ENCODE data around the gene LKAAEAR1.
A peak's percentile ranks its signal among the peaks of the same experiment; 100 is the strongest.

The LKAAEAR1 gene

DNA sequence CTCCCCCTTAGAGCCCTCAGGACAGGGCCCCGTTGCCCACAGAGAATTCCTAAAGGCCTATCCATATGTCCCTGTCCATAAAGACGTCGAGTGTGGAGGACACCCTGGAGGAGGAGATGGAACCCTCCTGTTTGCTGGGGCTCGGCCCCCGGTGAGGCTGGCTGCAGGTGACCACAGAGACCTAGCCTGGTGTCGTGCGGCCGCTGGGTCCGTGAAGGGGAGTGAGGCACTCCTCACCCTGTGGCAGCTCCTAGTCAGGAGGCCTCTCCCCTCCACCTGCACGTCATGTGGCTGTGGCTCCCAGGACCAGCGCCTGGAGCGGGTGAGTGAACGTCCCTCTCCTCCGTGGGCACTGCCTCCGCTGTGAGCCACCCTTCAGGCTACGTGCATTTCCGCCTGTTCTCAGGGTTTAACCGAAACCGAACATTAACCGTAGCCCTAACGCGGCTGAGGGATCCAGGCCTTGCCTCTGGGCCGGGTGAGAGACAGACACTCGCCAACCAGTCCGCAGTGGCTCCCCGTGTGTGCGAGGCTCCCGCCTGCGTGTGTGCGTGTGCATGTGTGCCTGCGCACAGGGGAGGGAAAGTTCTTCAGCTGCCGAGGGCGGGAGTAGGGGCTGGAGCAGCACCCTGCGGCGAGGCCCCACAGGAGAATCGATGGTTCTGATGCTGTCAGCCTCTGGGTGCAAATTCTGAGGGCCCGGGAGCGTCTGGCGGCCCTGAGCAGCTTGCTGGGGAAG is 27.1 kb downstream of the LKAAEAR1 start:
- H3K4me3 ChIP-seq (ENCODE audit: low read length in 2 of 2) = no peak overlapping the region
- H3K27ac ChIP-seq (ENCODE audit: low read depth in 2 of 2, low read length in 2 of 2) = peak overlapping the region; percentile 11 to 23
- H3K9me3 ChIP-seq (ENCODE audit: control insufficient read depth in 2 of 2, low read length in 2 of 2) = no peaks in the 10 kb centered on the region
- H3K27me3 ChIP-seq (ENCODE audit: control insufficient read depth in 2 of 2, insufficient read depth in 2 of 2, low read length in 2 of 2) = peaks cover 8 to 39% of the 10 kb centered on the region in 2 donors
- no peak overlapping the region for H3K9ac ChIP-seq (ENCODE audit: low read depth in 1 of 2, low read length in 2 of 2)
- no peaks in the 10 kb centered on the region for H3K36me3 ChIP-seq (ENCODE audit: control insufficient read depth in 2 of 2, insufficient read depth in 2 of 2, low read length in 2 of 2)
- peaks cover 3 to 6% of the 10 kb centered on the region in 2 donors for H3K4me1 ChIP-seq (ENCODE audit: control insufficient read depth in 2 of 2, insufficient read depth in 2 of 2, low read length in 2 of 2)

DNA sequence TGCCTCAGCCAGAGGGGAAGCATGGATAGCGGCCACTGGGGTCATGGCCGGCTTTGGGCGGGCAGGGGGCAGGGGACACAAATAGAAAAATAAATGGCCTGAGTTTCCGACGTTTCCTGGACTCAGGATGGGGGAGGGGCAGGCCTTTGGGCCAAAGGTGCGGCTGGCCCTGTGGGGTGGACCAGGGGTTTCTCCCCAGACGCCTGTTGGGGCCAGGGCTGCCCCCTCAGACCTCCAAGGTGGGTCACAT is 27.6 kb downstream of the LKAAEAR1 start:
- peaks cover 12 to 44% of the 10 kb centered on the region in 2 donors for H3K27me3 ChIP-seq (ENCODE audit: control insufficient read depth in 2 of 2, insufficient read depth in 2 of 2, low read length in 2 of 2)
- H3K27ac ChIP-seq (ENCODE audit: low read depth in 2 of 2, low read length in 2 of 2) = peak overlapping the region; percentile 11 to 16
- no peaks in the 10 kb centered on the region for H3K36me3 ChIP-seq (ENCODE audit: control insufficient read depth in 2 of 2, insufficient read depth in 2 of 2, low read length in 2 of 2)
- H3K4me1 ChIP-seq (ENCODE audit: control insufficient read depth in 2 of 2, insufficient read depth in 2 of 2, low read length in 2 of 2) = peaks cover 3 to 6% of the 10 kb centered on the region in 2 donors
- H3K4me3 ChIP-seq (ENCODE audit: low read length in 2 of 2) = no peak overlapping the region
- no peaks in the 10 kb centered on the region for H3K9me3 ChIP-seq (ENCODE audit: control insufficient read depth in 2 of 2, low read length in 2 of 2)
- no peak overlapping the region for H3K9ac ChIP-seq (ENCODE audit: low read depth in 1 of 2, low read length in 2 of 2)

DNA sequence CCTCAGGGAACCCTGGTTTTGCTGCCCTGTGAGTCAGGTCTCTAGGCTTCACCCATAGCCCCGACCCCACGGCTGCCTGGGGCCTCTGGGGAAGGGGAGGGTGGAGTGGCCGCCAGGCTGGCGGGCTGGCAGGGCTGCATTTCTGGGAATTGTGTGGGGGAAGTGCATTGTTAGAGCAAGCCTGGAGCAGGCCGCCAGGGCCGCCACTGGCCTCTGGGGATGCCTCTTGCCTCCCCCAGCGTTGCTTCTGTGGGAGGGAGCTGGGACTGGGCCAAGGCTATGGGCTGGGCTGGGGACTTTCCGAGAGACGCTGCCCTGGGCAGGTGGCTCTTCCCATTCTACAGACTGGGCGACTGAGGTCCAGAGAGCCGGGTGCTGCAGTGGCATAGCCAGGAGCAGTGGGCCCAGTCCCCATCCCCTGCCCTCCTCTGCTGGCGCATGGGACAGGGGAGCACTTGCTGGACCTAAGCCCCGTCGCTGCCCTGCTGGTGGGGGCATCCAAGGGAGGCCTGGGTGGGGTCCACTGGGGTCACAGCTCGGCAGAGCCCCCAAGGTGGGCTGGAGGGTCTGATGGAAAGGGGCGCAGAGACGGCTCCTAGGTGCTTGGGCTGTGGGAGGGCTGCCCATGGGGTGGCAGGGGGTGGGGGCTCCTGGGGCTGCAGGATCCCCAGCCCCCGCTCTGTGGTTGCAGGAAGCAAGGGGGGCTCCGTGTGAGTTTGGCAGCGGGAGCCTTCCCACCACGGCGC is 28.1 kb downstream of the LKAAEAR1 start:
- Histone ChIP-seq H3K27ac (ENCODE audit: low read depth in 2 of 2, low read length in 2 of 2) (peak overlapping the region in 1 of 2 donors; percentile 16), H3K4me3 (ENCODE audit: low read length in 2 of 2) (no peak overlapping the region), H3K9ac (ENCODE audit: low read depth in 1 of 2, low read length in 2 of 2) (no peak overlapping the region), H3K9me3 (ENCODE audit: control insufficient read depth in 2 of 2, low read length in 2 of 2) (no peaks in the 10 kb centered on the region), H3K4me1 (ENCODE audit: control insufficient read depth in 2 of 2, insufficient read depth in 2 of 2, low read length in 2 of 2) (peaks cover 3 to 6% of the 10 kb centered on the region in 2 donors), H3K36me3 (ENCODE audit: control insufficient read depth in 2 of 2, insufficient read depth in 2 of 2, low read length in 2 of 2) (no peaks in the 10 kb centered on the region), H3K27me3 (ENCODE audit: control insufficient read depth in 2 of 2, insufficient read depth in 2 of 2, low read length in 2 of 2) (peaks cover 12 to 49% of the 10 kb centered on the region in 2 donors)

DNA sequence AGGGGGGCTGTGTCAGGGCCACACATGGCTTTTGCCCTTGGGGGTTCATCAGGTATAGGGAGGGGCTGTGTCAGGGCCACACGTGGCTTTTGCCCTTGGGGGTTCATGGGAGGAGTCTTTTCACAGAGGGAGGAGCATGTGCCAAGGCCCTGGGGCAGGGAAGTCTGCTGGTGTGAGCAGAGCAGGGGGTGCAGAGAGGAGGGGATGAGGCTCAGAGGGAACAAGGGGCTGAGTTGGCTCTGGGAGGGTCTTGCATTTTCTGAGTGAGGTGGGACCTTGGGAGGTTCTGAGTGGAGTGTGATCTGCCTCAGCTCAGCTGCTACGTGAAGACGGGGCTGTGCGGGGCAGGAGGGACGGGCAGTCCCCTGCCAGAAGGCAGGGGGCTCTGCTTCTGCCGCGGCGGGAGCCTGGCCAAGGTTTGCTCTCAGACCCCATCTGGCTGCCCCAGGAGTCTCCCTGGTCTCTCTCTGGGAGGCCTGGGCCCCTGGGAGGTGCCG is 28.8 kb downstream of the LKAAEAR1 start:
- Histone ChIP-seq H3K27ac (ENCODE audit: low read depth in 2 of 2, low read length in 2 of 2) (peak overlapping the region in 1 of 2 donors; percentile 16), H3K27me3 (ENCODE audit: control insufficient read depth in 2 of 2, insufficient read depth in 2 of 2, low read length in 2 of 2) (peaks cover 18 to 55% of the 10 kb centered on the region in 2 donors), H3K4me1 (ENCODE audit: control insufficient read depth in 2 of 2, insufficient read depth in 2 of 2, low read length in 2 of 2) (peaks cover 3 to 6% of the 10 kb centered on the region in 2 donors)

DNA sequence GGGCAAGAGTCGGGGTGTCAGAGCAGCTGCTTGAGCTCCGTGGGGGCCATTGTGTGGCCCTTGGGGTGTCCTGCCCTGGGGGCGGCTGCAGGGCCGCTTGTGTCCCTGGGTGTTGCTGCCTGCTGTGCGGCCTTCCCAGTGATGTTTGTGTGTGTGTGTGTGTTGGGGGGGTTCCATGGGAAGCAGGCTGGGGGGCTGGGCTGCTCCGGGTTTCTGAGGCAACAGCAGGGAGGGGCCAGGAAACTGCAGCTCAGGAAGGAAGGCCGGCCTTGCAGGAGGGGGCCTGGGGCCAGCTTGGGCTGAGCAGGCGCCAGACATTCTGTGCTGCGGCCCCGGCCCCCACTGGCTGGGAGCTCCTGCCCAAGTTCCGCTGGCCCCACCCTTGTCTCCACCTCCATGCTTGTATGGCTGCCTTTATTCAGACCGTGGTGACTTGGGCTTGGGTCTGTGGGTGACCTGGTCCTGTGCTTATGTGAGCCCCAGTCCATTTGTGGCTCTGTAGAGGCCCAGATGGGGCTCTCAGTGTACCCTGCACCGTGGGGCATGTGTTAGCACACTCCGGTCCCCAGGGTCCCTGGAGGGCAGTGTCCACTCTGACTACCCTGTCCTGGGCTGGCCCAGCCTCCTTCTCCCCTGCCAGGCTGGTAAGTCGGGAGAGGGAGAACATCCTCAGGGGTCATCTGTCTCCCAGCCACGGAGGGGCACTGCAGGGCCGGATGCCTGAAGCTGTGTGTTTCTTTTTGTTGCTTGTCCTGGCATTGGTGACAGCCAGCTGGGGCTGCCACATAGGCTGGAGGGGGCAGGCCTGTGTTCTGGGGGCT is 30.1 kb downstream of the LKAAEAR1 start:
- no peak overlapping the region for H3K9ac ChIP-seq (ENCODE audit: low read depth in 1 of 2, low read length in 2 of 2)
- H3K27ac ChIP-seq (ENCODE audit: low read depth in 2 of 2, low read length in 2 of 2) = peak overlapping the region in 1 of 2 donors; percentile 32
- no peaks in the 10 kb centered on the region for H3K9me3 ChIP-seq (ENCODE audit: control insufficient read depth in 2 of 2, low read length in 2 of 2)
- H3K36me3 ChIP-seq (ENCODE audit: control insufficient read depth in 2 of 2, insufficient read depth in 2 of 2, low read length in 2 of 2) = no peaks in the 10 kb centered on the region
- no peak overlapping the region for H3K4me3 ChIP-seq (ENCODE audit: low read length in 2 of 2)
- peaks cover 25 to 63% of the 10 kb centered on the region in 2 donors for H3K27me3 ChIP-seq (ENCODE audit: control insufficient read depth in 2 of 2, insufficient read depth in 2 of 2, low read length in 2 of 2)
- H3K4me1 ChIP-seq (ENCODE audit: control insufficient read depth in 2 of 2, insufficient read depth in 2 of 2, low read length in 2 of 2) = peaks cover 5 to 6% of the 10 kb centered on the region in 2 donors

More for the DNA sequence above, 28.8 kb downstream of the LKAAEAR1 start:
- Histone ChIP-seq H3K4me3 (ENCODE audit: low read length in 2 of 2) (no peak overlapping the region), H3K9me3 (ENCODE audit: control insufficient read depth in 2 of 2, low read length in 2 of 2) (no peaks in the 10 kb centered on the region), H3K36me3 (ENCODE audit: control insufficient read depth in 2 of 2, insufficient read depth in 2 of 2, low read length in 2 of 2) (no peaks in the 10 kb centered on the region), H3K9ac (ENCODE audit: low read depth in 1 of 2, low read length in 2 of 2) (no peak overlapping the region)

DNA sequence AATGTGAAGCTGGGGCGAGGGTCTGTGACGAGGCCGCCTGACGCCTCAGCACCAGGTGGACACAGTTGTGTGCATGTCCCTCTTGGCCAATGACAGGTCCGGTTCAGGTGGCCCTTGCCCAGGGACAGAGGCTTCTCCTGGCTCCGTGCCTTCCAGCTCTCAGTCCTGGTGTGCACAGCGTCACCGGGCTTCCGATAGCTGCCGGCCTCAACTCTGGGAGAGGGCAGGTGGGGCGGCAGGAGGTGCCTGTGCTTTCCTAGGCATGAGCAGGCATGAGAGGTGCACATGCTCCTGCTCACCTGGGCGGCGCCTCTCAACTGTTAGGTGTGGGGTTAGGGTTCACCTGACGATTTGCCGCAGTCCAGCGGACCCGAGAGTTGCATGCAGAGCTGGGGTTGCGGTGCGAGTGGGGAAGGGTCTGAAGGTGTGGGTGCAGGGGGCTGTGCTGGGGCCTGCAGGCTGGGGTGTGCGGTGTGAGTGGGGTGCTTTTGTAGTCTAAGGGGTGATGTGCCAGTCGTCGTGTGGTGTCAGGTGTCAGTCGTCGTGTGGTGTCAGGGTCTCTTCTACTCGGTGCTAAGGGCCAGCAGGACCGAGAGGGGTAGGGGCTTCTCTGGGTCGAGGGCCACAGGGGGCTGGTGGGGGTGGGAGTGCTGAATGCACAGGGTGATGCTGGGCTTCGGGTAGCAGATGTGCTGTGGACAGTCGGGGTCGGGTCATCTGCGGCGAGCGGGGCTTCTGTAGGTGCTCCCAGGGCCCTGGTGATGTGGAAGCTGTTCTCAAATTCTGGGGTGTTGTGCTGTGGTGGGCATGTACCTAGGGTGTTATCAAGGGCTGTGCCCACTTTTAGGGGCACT is 31.0 kb downstream of the LKAAEAR1 start:
- H3K4me3 ChIP-seq (ENCODE audit: low read length in 2 of 2) = no peak overlapping the region
- no peak overlapping the region for H3K9ac ChIP-seq (ENCODE audit: low read depth in 1 of 2, low read length in 2 of 2)
- peak overlapping the region in 1 of 2 donors; percentile 32 for H3K27ac ChIP-seq (ENCODE audit: low read depth in 2 of 2, low read length in 2 of 2)
- no peaks in the 10 kb centered on the region for H3K9me3 ChIP-seq (ENCODE audit: control insufficient read depth in 2 of 2, low read length in 2 of 2)
- H3K4me1 ChIP-seq (ENCODE audit: control insufficient read depth in 2 of 2, insufficient read depth in 2 of 2, low read length in 2 of 2) = peaks cover 5 to 6% of the 10 kb centered on the region in 2 donors
- H3K27me3 ChIP-seq (ENCODE audit: control insufficient read depth in 2 of 2, insufficient read depth in 2 of 2, low read length in 2 of 2) = peaks cover 25 to 63% of the 10 kb centered on the region in 2 donors
- H3K36me3 ChIP-seq (ENCODE audit: control insufficient read depth in 2 of 2, insufficient read depth in 2 of 2, low read length in 2 of 2) = no peaks in the 10 kb centered on the region

DNA sequence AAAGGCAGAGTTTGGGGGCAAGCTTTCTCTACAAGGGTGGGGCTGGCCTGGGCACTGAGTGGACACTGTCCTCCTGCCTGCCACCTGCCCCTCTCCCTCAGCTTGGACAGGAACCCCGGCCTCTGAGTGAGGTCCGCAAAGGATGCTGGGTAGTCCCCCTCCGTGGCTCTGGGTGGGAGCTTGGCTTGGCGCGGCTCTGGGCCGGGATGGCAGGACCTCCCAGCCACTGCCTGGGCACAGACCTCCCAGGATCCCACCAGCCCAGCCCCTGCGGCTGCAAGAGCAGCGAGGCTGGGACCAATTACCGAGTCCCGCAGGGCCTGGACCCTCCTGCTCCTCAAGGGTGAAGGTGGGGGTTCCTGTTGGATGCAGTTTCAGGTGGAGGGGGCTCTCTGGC is 31.9 kb downstream of the LKAAEAR1 start:
- no peaks in the 10 kb centered on the region for H3K36me3 ChIP-seq (ENCODE audit: control insufficient read depth in 2 of 2, insufficient read depth in 2 of 2, low read length in 2 of 2)
- H3K27ac ChIP-seq (ENCODE audit: low read depth in 2 of 2, low read length in 2 of 2) = peak overlapping the region in 1 of 2 donors; percentile 48
- H3K9ac ChIP-seq (ENCODE audit: low read depth in 1 of 2, low read length in 2 of 2) = no peak overlapping the region
- H3K27me3 ChIP-seq (ENCODE audit: control insufficient read depth in 2 of 2, insufficient read depth in 2 of 2, low read length in 2 of 2) = peaks cover 25 to 67% of the 10 kb centered on the region in 2 donors
- no peaks in the 10 kb centered on the region for H3K9me3 ChIP-seq (ENCODE audit: control insufficient read depth in 2 of 2, low read length in 2 of 2)
- H3K4me3 ChIP-seq (ENCODE audit: low read length in 2 of 2) = no peak overlapping the region
- peaks cover 0 to 4% of the 10 kb centered on the region in 2 donors for H3K4me1 ChIP-seq (ENCODE audit: control insufficient read depth in 2 of 2, insufficient read depth in 2 of 2, low read length in 2 of 2)

DNA sequence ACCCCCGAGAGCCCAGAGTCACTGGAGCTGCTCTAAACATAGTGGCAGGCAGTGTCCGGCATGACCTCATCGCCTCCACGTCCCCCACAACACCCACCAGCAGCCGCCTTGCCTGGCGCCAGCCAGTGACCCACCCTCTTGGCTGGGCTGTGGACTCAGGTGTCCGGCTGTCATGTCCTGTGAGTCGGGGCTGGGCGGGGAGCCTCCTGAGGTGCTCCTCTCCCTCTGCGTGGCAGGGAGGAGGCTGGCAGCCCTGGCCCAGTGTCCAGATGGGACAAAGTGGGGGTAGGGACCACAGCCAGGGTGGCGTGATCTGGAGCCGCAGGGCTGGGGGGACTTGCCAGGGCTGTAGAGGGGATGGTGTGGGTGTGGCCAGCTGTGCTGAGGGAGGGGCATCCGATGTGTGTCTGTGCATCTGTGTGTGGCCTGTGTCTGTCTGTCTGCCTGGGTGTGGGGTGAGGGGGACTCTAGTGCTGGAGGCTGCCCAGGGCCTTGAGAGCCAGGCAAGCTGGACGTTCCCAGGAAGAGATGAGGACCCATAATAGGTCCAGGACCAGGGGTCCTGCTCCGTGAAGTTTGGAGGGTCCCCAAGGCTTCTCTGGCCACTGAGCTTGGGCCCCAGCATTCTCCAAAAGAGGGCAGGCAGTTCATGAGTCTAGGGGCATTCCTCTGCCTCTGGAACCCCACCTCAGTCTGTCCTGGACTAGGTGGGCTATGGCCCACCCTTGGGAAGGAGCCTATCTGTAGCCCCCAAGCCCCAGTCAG is 32.5 kb downstream of the LKAAEAR1 start:
- no peak overlapping the region for H3K9ac ChIP-seq (ENCODE audit: low read depth in 1 of 2, low read length in 2 of 2)
- no peak overlapping the region for H3K4me3 ChIP-seq (ENCODE audit: low read length in 2 of 2)
- peaks cover 29 to 67% of the 10 kb centered on the region in 2 donors for H3K27me3 ChIP-seq (ENCODE audit: control insufficient read depth in 2 of 2, insufficient read depth in 2 of 2, low read length in 2 of 2)
- H3K27ac ChIP-seq (ENCODE audit: low read depth in 2 of 2, low read length in 2 of 2) = peak overlapping the region in 1 of 2 donors; percentile 48
- H3K4me1 ChIP-seq (ENCODE audit: control insufficient read depth in 2 of 2, insufficient read depth in 2 of 2, low read length in 2 of 2) = peaks cover 0 to 2% of the 10 kb centered on the region in 2 donors
- no peaks in the 10 kb centered on the region for H3K9me3 ChIP-seq (ENCODE audit: control insufficient read depth in 2 of 2, low read length in 2 of 2)
- no peaks in the 10 kb centered on the region for H3K36me3 ChIP-seq (ENCODE audit: control insufficient read depth in 2 of 2, insufficient read depth in 2 of 2, low read length in 2 of 2)

DNA sequence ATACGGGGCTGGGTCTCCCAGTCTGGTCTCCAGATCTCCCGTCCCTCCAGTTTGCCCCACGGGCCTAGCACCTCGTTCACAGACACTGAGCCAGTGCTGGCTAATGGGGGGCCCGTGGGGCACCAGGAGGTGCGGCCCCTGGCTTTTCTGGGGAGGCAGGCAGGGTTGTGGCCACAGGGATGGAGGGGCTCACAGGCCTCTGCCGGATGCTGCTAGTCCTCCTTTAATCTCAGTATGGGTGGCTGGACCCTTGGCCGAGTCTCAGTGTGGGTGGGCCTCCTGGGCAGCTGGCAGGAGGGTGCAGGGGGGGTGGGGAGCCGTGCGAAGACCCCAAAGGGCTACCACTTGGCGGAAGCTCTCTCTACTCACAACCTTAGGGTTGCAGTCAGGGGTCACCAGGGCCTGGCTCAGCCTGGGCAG is 33.2 kb downstream of the LKAAEAR1 start:
- no peak overlapping the region for H3K4me3 ChIP-seq (ENCODE audit: low read length in 2 of 2)
- H3K27ac ChIP-seq (ENCODE audit: low read depth in 2 of 2, low read length in 2 of 2) = peak overlapping the region; percentile 48
- peaks cover 0 to 2% of the 10 kb centered on the region in 2 donors for H3K4me1 ChIP-seq (ENCODE audit: control insufficient read depth in 2 of 2, insufficient read depth in 2 of 2, low read length in 2 of 2)
- no peaks in the 10 kb centered on the region for H3K9me3 ChIP-seq (ENCODE audit: control insufficient read depth in 2 of 2, low read length in 2 of 2)
- H3K36me3 ChIP-seq (ENCODE audit: control insufficient read depth in 2 of 2, insufficient read depth in 2 of 2, low read length in 2 of 2) = no peaks in the 10 kb centered on the region
- peaks cover 34 to 70% of the 10 kb centered on the region in 2 donors for H3K27me3 ChIP-seq (ENCODE audit: control insufficient read depth in 2 of 2, insufficient read depth in 2 of 2, low read length in 2 of 2)
- no peak overlapping the region for H3K9ac ChIP-seq (ENCODE audit: low read depth in 1 of 2, low read length in 2 of 2)

Measured in mucosa of rectum (tissue), 2 donors.